Hematopoietic multipotent progenitor cell treated with erythropoietin and hydrocortisone succinate and interleukin-3 and kit ligand, for 15 days (in vitro differentiated cells): ENCODE data around the gene ZSWIM6.

Source experiments
- DNase-seq: peaks from one replicate; pipeline ENCODE4 v3.0.0-alpha.2; 2015; ENCODE audit warnings: low spot score

The ZSWIM6 gene

GRCh38 chr5:61482980-61483379, 150.9 kb downstream of the ZSWIM6 start:
- DNase-seq: no peak

- no peak for DNase-seq
Observed at GRCh38 chr5:61486476-61486875, 154.4 kb downstream of the ZSWIM6 start.

DNA sequence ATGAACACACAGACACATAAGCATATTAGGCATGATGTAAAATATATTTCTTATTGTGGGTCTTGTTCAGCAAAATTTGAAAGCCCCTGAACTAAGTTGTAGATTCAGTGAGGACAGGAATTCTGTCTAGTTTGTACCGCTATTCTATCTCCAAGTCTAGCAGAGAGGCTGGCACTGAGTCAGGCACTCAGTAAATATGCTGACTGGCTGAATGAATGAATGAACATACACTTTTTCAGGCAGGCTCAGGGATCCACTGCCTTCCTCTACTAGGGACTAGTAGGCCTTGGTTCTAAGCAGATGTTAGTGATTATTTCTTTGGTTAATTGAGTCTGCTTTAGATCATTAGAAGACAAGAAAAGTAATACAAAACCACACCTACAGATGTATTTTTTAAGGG, 157.5 kb downstream of the ZSWIM6 start:
- no peak for DNase-seq

DNA sequence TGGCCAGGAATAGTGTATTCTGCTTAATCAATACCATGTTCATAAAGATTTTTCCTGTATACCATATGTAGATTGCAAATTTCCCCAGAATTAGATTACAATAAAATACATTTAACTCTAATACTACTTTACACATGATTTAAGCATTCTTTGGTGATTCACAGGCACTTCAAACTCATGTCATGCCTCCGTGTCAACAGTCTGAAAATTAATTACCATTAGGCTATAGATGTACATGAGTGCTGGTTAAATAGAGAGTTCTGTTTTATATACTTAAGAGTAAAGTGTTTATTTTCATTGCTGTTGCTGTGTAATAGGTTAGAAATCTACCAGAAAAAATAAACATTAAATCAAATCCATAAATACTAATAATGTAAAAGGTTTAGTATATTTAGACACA, 159.8 kb downstream of the ZSWIM6 start:
- no peak for DNase-seq

GRCh38 chr5:61493973-61494372, 161.9 kb downstream of the ZSWIM6 start:
- DNase-seq: no peak

GRCh38 chr5:61496446-61496845, 164.4 kb downstream of the ZSWIM6 start:
- DNase-seq: no peak

DNA sequence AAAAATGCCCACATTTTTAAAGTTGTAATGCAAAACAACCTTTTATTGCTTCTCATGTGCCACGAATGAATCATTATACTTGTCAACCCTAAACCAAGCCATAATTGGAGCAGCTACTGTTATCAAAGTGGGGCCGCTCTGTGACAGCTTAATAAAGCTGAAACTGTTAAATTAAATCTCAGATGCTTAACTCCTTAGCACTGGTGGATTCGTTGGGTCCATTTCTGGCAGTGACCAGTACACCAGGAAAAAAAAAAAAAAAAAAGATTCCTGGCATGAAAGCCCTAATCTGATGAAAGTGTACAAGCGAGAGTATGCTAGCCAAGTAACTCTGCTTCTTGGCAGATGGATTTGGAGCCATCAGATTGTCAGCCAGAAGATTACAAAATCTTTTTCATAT, 164.8 kb downstream of the ZSWIM6 start:
- DNase-seq: no peak

GRCh38 chr5:61498121-61498520, 166.1 kb downstream of the ZSWIM6 start:
- DNase-seq: no peak

- no peak for DNase-seq
Observed at GRCh38 chr5:61501971-61502370, 169.9 kb downstream of the ZSWIM6 start.

DNA sequence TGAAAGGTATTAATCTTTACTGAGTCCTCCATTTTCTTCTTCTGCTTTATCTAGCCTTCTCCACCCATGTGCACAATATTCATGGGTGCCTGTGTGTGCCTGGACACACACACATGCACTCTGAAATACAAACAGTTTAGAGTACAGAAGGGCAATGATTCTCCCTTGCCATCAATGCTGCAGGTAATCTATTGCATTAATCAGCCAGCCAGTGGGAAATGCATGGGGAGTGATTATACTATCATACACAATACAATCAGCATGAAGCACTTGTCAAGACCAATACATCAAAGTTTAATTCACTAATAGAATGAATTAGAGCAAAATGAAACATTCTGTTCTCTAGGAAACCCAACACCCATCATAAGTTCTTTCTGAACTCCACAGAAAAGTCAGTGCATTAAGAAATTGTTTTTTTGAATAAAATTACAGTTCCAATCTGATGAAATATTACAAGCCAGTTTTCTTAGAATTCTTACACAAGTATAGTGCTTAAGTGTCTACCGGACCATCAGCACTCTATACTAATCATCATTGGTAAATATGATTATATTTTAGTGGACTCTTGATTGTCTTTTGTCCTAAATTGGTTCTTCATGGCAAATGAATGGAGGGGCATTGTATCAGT, 172.2 kb downstream of the ZSWIM6 start:
- DNase-seq: no peak

- no peak for DNase-seq
Observed at GRCh38 chr5:61505281-61505680, 173.2 kb downstream of the ZSWIM6 start.

GRCh38 chr5:61507232-61507631, 175.2 kb downstream of the ZSWIM6 start:
- DNase-seq: no peak

- no peak for DNase-seq
Observed at GRCh38 chr5:61516946-61517345, 184.9 kb downstream of the ZSWIM6 start.

- no peak for DNase-seq
Observed at GRCh38 chr5:61519728-61520277, 187.7 kb downstream of the ZSWIM6 start.

DNA sequence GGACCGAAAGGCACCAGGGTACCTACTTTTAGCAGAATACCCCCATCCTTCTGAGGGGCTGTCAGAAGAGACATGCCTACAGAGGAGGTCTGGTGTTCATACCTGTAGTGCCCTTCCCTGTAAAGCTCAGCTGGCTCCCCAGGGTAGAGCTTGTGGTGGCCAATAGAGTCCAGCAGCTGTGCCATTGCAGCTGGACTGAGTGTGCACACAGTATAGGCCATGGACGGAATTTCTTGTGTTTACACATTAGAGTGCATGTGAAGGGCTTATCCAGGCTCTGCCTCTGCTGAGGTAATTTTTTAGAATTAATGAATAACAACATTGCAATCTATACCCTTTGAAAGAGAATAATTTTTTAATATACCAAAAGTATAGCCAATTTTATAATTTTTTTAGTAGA, 191.0 kb downstream of the ZSWIM6 start:
- DNase-seq: no peak

DNA sequence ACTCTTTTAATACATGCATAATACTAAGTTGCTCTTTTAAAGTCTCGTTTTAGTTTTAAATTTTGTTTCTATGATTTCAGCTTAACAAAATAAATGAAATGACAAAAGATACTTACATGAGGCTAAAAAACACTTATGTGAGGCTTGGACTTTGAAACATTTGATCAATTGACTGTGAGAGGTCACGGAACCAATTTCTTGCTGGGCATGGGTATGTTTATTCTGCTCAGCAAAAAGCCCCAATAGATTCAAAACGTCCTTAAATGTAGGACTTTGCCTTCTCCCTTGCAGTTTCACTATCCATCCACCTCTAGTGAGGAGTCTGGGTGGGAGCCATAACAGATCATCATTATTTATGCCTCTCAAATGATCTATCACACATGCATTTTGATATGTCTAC, 191.9 kb downstream of the ZSWIM6 start:
- DNase-seq: no peak

- DNase-seq: no peak
Observed at GRCh38 chr5:61525512-61526206, 193.6 kb downstream of the ZSWIM6 start.

GRCh38 chr5:61526207-61526519, 194.1 kb downstream of the ZSWIM6 start:
- no peak for DNase-seq

DNA sequence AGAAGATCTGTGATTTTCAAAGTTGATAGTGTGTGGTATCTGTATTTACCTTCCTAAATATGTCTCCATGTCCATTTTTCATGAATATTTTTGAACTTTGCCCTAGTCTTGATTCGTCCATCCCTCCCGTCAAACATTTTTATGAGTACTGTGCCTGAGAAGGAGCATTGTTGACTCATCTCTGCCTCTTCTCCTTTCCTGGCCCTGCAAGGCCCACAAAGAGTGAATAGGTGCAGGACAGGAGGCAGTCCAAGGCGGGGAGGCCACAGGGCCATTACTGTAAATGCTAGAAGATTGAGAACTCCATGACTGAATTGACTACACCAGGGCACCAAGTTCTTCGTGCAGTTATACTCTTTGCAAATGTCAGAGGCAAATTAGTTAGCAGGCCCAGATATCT, 200.9 kb downstream of the ZSWIM6 start:
- DNase-seq: no peak

DNA sequence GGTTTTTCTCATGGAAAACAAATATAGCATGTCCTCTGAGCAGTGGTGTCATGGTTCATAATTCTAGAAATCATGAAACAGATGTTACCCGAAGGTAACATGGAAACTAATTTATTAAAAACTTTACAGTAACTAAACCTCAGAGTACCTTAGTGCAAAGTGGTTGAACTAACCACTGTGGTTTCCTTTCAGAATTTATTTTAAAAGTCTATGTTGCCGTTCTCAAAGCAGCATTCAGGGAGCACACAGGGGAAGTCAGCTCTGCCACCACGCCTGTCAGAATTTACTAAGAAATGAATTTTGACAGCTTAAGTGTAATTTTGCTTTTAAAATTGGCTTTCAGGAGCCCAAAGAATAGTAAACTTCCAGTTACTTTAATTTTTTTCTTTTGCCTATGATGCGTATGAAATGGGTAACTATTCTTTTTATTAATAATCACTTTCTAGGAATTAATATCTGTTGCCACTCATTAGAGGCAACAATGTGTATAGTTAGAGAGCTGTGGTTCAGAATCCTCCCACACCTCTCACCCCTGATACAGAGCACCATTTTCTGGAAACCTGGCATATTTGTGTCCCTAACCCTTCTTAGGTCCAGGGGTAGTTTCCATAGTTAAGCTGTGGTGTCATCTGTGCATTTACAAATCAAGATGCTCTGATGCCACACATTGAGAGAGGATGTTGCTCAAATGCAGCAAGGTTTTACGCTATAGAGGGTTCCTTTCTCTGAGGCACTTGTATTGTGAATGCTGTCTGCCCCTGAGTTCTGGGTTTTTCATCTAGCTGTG, 202.6 kb downstream of the ZSWIM6 start:
- DNase-seq: no peak

DNA sequence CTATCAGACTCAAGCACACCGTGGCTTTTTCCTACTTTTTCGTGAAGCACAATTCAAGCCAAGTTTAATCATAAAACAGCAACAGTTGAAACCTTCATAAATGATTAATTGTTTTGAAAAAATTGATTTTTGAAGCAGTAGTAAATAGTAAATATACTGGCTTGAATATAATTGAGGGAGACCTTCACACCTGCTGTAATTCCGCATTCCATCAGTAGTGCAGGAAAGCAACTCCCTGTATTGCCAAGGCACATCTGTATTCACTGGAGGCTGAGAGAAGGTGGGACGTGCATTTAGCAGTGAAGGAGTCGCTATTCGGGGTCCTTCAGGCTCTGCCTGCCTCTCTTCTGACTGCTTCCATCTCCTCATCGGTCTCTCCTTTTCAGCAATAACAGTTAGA, 203.8 kb downstream of the ZSWIM6 start:
- no peak for DNase-seq

DNA sequence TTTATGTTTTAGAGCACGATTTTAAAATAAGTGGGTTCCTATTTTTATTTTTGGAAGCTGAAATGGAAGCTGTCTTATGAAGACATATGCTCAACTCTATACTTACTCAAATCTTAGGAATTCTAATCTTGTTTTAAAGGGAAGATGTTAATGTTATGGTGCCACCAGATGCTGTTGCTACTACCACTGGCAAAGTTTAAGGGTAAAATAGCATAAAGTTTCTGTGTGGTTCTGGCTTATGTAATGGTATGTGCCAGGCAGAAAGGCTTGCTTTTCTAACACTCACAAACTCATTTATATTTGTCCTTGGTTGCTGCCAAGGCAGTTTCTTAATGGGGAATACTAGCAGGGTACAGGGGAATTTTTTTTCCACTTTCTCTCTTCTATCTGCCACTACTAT, 204.9 kb downstream of the ZSWIM6 start:
- DNase-seq: no peak
